AG09309 (cell line): ENCODE results near the gene HAND1.

Source experiments
- DNase-seq: peaks from one replicate; pipeline ENCODE4 v3.0.0-alpha.2; 2010; ENCODE audit warnings: low read depth
- H3K4me3 ChIP-seq: 2 replicates; pipeline ENCODE4 v1.5.1; 2011; ENCODE audit warnings: mild to moderate bottlenecking, low read depth, low read length, moderate library complexity; ENCODE audit not compliant: control insufficient read depth
- CTCF ChIP-seq: IDR thresholded peaks from 2 replicates; pipeline ENCODE4 v1.5.1; 2011; ENCODE audit warnings: mild to moderate bottlenecking, low read depth, low read length, inconsistent platforms; ENCODE audit not compliant: insufficient read depth, control insufficient read depth; ENCODE audit errors: missing control alignments

The HAND1 gene

DNA sequence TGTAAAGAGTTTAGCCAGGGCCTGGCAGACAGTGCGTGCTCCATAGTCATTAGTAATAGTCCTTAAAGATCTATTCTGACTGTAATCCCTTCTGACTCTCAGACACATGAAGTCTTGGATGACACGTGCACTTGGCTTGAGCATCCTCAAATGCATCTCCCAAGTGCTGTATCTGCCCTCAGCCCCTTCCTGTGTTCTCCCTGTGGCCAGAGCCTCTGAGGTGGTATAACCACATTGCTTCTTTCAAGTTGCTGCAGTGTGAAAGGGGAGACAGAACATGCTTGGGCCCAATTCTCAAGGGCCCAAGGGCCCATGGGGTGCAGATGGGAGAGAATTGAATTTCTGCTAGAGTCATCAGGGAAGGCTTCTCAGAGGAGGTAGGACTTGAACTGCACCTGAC lies 30.1 kb upstream of the HAND1 start:
- no peak for DNase-seq
- no peak overlapping the region for H3K4me3 ChIP-seq
- TF ChIP-seq CTCF: no peak

GRCh38 chr5:154506716-154507080 lies 28.7 kb upstream of the HAND1 start:
- no peak for DNase-seq
- TF ChIP-seq CTCF: no peak
- H3K4me3 ChIP-seq: no peak overlapping the region

GRCh38 chr5:154506049-154506715 lies 28.2 kb upstream of the HAND1 start:
- no peak for DNase-seq
- TF ChIP-seq CTCF: no peak
- H3K4me3 ChIP-seq: no peak overlapping the region

DNA sequence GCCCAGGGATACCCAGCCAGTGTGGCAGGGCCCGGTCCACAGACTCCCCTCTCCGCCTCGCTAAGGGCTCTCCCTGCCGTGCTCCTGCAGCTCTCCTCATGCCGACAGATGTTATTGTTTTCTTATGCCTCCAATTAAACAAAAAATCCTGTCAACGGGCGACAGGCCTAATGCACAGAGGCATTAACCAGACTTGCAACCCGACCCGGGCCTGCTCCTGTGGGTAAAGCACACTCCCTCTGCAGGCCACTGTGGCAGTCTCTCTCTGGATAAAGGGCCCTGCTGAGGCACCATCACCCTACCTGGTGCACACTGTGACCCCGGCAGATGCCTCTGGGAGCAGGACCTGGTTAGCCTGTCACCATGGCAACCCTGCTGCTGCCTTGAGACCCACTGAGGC lies 27.5 kb upstream of the HAND1 start:
- no peak overlapping the region for H3K4me3 ChIP-seq
- TF ChIP-seq CTCF: no peak
- no peak for DNase-seq

DNA sequence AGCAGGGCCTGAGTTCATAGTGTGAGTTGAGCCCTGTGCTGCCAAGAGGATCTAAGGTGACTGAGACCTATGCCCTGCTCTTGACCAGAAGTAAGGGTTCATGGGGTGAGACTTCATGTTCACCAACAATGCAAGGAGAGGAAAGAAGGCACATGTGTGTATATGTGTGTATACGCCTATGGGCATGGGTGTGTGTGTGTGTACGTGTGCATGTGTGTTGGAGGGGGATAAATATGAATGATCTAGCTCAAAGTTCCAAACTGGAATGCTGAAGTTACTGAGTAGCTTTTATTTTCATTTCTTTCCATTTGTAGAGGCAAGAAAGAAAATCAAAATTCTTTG lies 25.6 kb upstream of the HAND1 start:
- TF ChIP-seq CTCF: no peak
- no peak for DNase-seq

DNA sequence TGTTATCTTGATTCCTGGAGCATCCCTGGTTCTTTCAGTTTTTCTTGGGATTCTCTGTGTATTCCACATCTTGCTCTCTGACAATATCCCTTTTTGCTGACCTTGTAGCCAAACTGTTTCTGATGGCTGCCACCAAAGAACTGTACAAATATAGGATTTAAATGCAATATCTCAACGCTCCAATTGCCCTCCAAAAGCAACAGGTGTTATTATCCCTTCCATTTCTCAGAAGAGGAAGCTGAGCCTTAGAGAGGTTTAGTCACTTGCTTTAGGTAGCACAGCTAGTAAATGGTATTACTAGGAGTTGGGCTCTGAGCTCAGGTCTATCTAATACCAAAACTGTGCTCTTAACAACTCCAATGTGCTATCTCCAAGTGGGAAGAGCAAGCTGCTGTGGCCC lies 24.2 kb upstream of the HAND1 start:
- no peak overlapping the region for H3K4me3 ChIP-seq
- DNase-seq: no peak
- TF ChIP-seq CTCF: no peak

More for the DNA sequence above, 25.6 kb upstream of the HAND1 start:
- no peak overlapping the region for H3K4me3 ChIP-seq

DNA sequence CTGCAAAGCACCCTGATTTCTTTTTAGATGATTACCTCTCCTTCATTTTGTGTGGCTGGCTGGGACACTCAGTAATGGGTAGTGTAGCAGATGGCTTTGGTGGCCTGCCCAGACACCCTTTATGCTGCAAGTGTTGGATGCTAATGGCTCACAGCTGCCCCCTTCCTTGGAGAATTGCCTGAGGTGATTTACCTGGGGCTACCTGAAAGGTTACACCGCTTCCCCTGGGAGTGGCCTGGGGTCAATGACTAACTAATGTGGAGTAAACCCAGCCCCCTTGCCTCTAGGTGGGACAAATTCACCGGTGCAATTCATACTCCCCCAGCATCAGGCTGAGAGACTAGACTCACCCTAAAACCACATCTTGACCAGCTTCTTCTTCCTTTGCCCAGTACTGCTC lies 23.5 kb upstream of the HAND1 start:
- DNase-seq: no peak
- no peak for TF ChIP-seq CTCF
- H3K4me3 ChIP-seq: no peak overlapping the region
